Rectal smooth muscle tissue (tissue), 1 donor: ENCODE data around the gene APOA1.
A peak's percentile ranks its signal among the peaks of the same experiment; 100 is the strongest.

Experiments
- H3K27ac ChIP-seq: one replicate; pipeline ENCODE4 v1.7.0; 2013; ENCODE audit warnings: low read depth, low read length, inconsistent platforms
- H3K27me3 ChIP-seq: one replicate; pipeline ENCODE4 v1.7.0; 2013; ENCODE audit warnings: low read length; ENCODE audit not compliant: control insufficient read depth, insufficient read depth
- H3K36me3 ChIP-seq: one replicate; pipeline ENCODE4 v1.7.0; 2013; ENCODE audit warnings: low read length; ENCODE audit not compliant: control insufficient read depth, insufficient read depth
- H3K4me1 ChIP-seq: one replicate; pipeline ENCODE4 v1.7.0; 2013; ENCODE audit warnings: low read length; ENCODE audit not compliant: control insufficient read depth, insufficient read depth
- H3K4me3 ChIP-seq: one replicate; pipeline ENCODE4 v1.7.0; 2013; ENCODE audit warnings: low read length
- H3K9ac ChIP-seq: one replicate; pipeline ENCODE4 v1.7.0; 2013; ENCODE audit warnings: low read length

APOA1 gene

GRCh38 chr11:116837231-116838091 lies at the start of gene APOA1:
TSS of gene APOA1 (minus strand) at chr11:116837622. CDS start at chr11:116837387, 235 bp downstream.
- Histone ChIP-seq H3K4me3 (no peak within 1 kb of the TSS), H3K36me3 (no peaks in the 10 kb centered on the region), H3K27me3 (no peaks in the 10 kb centered on the region), H3K9ac (no peak within 1 kb of the TSS), H3K27ac (no peak within 1 kb of the TSS), H3K4me1 (peaks cover 3% of the 10 kb centered on the region)

- H3K9ac ChIP-seq: no peak overlapping the region
- H3K27ac ChIP-seq: peak overlapping the region; percentile 84
These were observed 48.7 kb upstream of the APOA1 start for GRCh38 chr11:116885951-116886655.

GRCh38 chr11:116882386-116882785 lies 45.0 kb upstream of the APOA1 start:
- Histone ChIP-seq H3K4me1 (peaks cover 13% of the 10 kb centered on the region), H3K9ac (no peak overlapping the region), H3K36me3 (no peaks in the 10 kb centered on the region), H3K27me3 (no peaks in the 10 kb centered on the region), H3K27ac (no peak overlapping the region), H3K4me3 (no peak overlapping the region)

More at GRCh38 chr11:116885951-116886655, 48.7 kb upstream of the APOA1 start:
- no peak overlapping the region for H3K4me3 ChIP-seq
- H3K4me1 ChIP-seq: peaks cover 23% of the 10 kb centered on the region
- no peaks in the 10 kb centered on the region for H3K27me3 ChIP-seq
- H3K36me3 ChIP-seq: no peaks in the 10 kb centered on the region

GRCh38 chr11:116881143-116881542 lies 43.7 kb upstream of the APOA1 start:
- peaks cover 5% of the 10 kb centered on the region for H3K4me1 ChIP-seq
- H3K27ac ChIP-seq: no peak overlapping the region
- no peak overlapping the region for H3K9ac ChIP-seq
- no peaks in the 10 kb centered on the region for H3K36me3 ChIP-seq
- H3K4me3 ChIP-seq: no peak overlapping the region
- no peaks in the 10 kb centered on the region for H3K27me3 ChIP-seq

GRCh38 chr11:116879800-116880625 lies 42.6 kb upstream of the APOA1 start:
- Histone ChIP-seq H3K27ac (no peak overlapping the region), H3K27me3 (no peaks in the 10 kb centered on the region), H3K4me1 (no peaks in the 10 kb centered on the region), H3K4me3 (no peak overlapping the region), H3K9ac (no peak overlapping the region), H3K36me3 (peaks cover 9% of the 10 kb centered on the region)

GRCh38 chr11:116876656-116877055 lies 39.2 kb upstream of the APOA1 start:
- Histone ChIP-seq H3K36me3 (peaks cover 27% of the 10 kb centered on the region), H3K27ac (no peak overlapping the region), H3K9ac (no peak overlapping the region), H3K4me3 (no peak overlapping the region), H3K27me3 (no peaks in the 10 kb centered on the region), H3K4me1 (no peaks in the 10 kb centered on the region)

- no peak overlapping the region for H3K9ac ChIP-seq
- H3K4me3 ChIP-seq: no peak overlapping the region
- H3K27ac ChIP-seq: no peak overlapping the region
- peaks cover 28% of the 10 kb centered on the region for H3K36me3 ChIP-seq
- H3K27me3 ChIP-seq: no peaks in the 10 kb centered on the region
- no peaks in the 10 kb centered on the region for H3K4me1 ChIP-seq
These were observed 37.8 kb upstream of the APOA1 start for GRCh38 chr11:116875194-116875593.

GRCh38 chr11:116874251-116874650 lies 36.8 kb upstream of the APOA1 start:
- no peak overlapping the region for H3K27ac ChIP-seq
- no peak overlapping the region for H3K9ac ChIP-seq
- H3K36me3 ChIP-seq: peaks cover 35% of the 10 kb centered on the region
- H3K4me3 ChIP-seq: no peak overlapping the region
- no peaks in the 10 kb centered on the region for H3K4me1 ChIP-seq
- H3K27me3 ChIP-seq: no peaks in the 10 kb centered on the region

GRCh38 chr11:116873381-116873780 lies 36.0 kb upstream of the APOA1 start:
- H3K27ac ChIP-seq: no peak overlapping the region
- H3K4me3 ChIP-seq: no peak overlapping the region
- no peak overlapping the region for H3K9ac ChIP-seq
- H3K36me3 ChIP-seq: peaks cover 35% of the 10 kb centered on the region
- H3K27me3 ChIP-seq: no peaks in the 10 kb centered on the region
- H3K4me1 ChIP-seq: no peaks in the 10 kb centered on the region

GRCh38 chr11:116871248-116871647 lies 33.8 kb upstream of the APOA1 start:
- no peak overlapping the region for H3K9ac ChIP-seq
- H3K36me3 ChIP-seq: peaks cover 49% of the 10 kb centered on the region
- no peak overlapping the region for H3K4me3 ChIP-seq
- H3K27ac ChIP-seq: no peak overlapping the region
- no peaks in the 10 kb centered on the region for H3K27me3 ChIP-seq
- H3K4me1 ChIP-seq: no peaks in the 10 kb centered on the region

- Histone ChIP-seq H3K27me3 (no peaks in the 10 kb centered on the region), H3K27ac (no peak overlapping the region), H3K4me3 (no peak overlapping the region), H3K36me3 (peaks cover 40% of the 10 kb centered on the region), H3K9ac (no peak overlapping the region), H3K4me1 (no peaks in the 10 kb centered on the region)
These were observed 32.6 kb upstream of the APOA1 start for GRCh38 chr11:116870054-116870453.

- no peaks in the 10 kb centered on the region for H3K27me3 ChIP-seq
- H3K9ac ChIP-seq: no peak overlapping the region
- H3K27ac ChIP-seq: no peak overlapping the region
- H3K36me3 ChIP-seq: peaks cover 40% of the 10 kb centered on the region
- H3K4me1 ChIP-seq: no peaks in the 10 kb centered on the region
- H3K4me3 ChIP-seq: no peak overlapping the region
These were observed 32.2 kb upstream of the APOA1 start for GRCh38 chr11:116869610-116870009.
